Kidney tubule cell (primary cell): Measurements from ENCODE around the gene NYNRIN.

Experiments
- DNase-seq: peaks from one replicate; pipeline ENCODE4 v3.0.0-alpha.2; 2018; ENCODE audit warnings: low spot score

Gene NYNRIN

DNA sequence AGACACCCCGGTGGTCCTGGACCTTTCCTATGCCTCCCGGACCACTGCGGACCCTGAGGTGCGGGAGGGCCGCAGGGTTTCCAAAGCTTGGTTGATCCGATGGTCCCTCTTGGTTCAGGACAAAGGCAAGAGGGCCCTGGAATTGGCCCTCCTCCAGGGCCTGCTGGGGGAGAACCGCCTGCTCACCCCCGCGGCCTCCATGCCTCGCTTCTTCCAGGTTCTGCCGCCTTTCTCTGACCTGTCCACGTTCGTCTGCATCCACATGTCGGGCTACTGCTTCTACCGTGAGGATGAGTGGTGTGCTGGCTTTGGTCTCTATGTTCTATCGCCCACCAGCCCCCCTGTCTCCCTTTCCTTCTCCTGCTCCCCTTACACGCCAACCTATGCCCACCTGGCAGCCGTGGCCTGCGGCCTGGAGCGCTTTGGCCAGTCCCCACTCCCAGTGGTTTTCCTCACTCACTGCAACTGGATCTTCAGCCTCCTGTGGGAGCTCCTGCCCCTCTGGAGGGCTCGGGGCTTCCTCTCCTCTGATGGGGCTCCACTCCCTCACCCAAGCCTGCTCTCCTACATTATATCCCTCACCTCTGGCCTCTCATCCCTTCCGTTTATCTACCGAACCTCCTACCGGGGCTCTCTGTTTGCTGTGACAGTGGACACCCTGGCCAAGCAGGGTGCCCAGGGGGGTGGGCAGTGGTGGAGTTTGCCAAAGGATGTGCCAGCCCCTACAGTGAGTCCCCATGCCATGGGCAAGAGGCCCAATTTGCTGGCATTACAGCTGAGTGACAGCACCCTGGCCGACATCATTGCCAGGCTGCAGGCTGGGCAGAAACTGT lies 16.8 kb downstream of the NYNRIN start:
- no peak for DNase-seq

DNA sequence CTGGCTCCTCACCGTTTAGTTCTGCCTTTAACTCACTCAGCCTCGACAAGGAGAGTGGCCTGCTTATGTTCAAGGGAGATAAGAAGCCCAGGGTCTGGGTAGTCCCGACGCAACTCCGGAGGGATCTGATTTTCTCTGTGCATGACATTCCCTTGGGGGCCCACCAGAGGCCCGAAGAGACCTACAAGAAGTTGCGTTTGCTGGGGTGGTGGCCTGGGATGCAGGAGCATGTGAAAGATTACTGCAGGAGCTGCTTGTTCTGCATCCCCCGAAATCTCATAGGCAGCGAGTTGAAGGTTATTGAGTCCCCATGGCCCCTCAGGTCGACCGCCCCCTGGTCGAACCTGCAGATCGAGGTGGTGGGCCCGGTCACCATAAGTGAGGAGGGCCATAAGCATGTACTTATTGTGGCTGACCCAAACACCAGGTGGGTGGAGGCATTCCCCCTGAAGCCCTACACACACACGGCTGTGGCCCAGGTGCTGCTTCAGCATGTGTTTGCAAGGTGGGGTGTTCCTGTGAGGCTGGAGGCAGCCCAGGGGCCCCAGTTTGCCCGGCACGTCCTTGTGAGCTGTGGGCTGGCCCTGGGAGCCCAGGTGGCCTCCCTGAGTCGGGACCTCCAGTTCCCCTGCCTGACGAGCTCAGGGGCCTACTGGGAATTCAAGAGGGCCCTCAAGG lies 17.6 kb downstream of the NYNRIN start:
- no peak for DNase-seq

DNA sequence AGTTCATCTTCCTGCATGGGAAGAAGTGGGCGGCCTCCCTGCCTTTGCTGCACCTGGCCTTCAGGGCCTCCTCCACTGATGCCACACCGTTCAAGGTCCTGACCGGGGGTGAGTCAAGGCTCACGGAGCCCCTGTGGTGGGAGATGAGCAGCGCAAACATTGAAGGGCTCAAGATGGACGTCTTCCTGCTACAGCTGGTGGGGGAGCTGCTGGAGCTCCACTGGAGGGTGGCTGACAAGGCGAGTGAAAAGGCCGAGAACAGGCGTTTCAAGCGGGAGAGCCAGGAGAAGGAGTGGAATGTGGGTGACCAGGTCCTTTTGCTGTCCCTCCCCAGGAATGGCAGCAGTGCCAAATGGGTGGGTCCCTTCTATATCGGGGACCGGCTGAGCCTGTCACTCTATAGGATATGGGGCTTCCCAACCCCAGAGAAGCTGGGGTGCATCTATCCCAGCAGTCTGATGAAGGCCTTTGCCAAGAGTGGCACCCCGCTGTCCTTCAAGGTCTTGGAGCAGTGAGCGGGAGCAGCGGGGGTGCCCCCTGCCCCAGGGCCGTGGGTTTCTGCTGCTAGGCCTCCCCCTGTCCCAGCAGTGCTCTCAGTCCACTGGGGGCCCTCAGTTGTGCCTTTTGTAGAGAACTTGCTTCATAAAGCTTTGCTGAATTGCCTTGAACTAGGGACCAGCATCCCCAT lies 18.3 kb downstream of the NYNRIN start:
- no peak for DNase-seq

DNA sequence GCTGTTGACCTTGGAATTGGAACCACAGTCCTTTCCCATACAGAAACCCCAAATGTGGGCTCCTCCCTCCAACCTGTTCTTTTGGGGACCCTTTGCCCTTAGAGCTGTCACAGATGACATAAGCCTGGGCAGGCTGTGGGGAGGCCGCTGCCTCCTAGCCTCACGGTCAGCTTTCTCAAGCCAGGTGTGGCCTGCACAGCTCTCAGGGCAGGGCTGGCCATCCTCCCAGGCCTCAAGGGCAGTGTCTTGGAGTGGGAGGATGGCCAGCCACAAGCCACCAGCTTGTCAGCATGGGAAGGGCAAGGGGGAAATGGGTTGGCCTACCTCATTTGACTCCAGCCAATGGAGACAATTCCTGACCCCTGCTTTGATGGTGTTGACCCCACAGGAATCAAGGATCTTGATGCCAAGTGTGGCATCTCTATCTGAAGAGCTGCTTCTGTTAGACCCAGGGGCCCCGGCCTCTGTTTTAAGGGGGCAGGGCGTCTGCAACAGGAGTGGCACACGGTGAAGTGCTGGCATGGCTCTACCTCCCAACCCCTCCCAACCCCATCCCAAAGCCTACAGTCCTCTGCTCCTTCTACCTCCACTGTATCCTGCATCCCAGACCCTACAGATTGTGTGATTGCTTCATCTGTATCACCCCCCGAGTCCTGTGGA lies 19.2 kb downstream of the NYNRIN start:
- no peak for DNase-seq

DNA sequence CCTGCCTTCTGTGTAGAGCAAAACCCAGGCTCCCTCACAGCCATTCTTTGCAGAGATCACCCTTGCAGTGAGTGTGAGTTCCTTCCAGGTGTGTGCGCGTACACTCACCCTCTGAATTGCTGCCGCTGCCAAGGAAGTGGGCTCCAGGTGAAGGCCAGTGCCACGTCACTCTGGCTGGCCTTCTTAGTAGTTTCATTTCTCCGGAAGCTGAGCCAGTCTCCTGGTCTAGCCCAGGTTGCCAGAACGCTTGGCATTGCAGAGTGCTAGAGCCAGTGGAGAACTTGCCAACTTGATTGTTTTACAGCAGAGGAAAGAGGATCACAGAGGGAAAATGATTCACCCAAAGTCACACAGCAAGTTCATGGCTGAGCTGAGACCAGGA lies 19.7 kb downstream of the NYNRIN start:
- peak; percentile 75 for DNase-seq

DNA sequence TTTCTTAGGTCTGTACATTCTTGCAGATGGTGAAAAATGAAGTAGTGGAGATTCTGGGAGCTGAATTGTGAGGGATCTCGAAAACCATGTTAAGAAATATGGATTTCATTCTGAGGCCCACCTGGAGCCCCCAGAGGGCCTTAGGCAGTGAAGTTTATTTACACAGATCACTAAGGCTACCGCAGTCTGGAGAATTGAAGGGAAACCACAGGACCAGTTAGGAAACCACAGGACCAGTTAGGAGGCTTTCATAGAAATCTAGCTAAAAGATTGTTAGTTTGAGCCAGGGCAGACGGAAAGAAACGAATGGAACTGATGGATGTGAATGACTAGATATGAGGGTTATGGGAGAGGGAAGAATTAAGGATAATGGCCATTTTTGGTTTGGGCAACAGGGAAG lies 23.5 kb downstream of the NYNRIN start:
- DNase-seq = no peak

DNA sequence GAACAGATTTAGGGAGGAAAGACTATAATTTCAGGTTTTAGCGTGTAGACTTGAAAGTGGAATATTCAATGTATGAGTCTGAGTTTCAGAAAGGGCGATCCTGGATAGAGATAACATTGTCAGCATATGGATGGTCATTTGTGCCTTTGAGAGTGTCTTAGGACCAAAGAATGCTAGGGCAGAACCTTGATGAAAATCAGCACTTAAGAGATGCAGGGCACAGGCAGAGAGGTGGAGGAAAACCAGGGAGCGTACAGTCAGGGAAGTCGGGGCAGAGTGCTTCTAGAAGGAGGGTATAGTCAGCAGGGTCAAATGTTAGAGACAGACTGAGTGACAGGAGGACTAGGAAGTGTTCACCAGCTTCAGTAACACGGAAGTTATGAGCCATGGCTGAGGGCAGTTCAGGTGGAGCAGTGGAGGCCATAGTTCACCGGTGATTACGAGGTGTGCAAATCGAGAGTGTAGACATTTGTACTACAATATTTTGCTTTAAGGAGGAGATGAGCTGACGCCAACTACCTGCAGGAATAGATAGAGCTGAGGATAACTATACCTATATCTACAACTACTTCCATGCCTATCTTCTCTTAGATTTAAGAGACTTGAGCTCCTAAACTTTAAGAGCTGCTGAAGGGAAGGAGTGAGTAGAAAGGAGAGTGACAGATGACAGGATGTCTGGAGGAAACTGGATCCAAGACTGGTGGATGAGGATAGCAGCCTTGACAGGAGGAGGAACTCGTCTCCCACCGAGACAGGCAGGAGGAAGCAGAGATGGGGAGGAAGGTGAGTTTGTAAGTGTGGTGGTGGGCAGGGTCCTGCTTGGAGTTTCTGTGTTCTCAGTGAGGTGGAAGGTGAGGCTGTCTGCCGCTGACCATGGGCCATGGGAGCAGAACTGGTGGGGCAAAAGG lies 24.1 kb downstream of the NYNRIN start:
- no peak for DNase-seq

DNA sequence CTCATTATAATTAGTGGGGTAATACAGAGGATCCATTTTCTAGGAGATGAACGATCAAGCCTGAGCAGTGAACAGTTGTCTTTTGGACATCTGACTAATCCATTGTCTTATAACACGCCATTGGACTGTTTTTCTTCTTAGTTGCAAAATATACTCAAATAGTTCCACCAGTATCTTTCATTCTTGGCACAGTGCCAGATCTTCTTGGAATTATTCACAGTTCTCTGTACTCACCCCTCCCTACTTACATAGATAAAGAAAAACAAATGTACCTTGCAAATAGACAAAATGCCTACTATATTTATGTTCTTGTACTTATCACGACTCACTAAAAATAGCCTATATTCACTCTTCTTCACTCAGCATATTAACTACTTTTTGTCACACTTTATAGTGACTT lies 26.9 kb downstream of the NYNRIN start:
- DNase-seq = peak; percentile 67

DNA sequence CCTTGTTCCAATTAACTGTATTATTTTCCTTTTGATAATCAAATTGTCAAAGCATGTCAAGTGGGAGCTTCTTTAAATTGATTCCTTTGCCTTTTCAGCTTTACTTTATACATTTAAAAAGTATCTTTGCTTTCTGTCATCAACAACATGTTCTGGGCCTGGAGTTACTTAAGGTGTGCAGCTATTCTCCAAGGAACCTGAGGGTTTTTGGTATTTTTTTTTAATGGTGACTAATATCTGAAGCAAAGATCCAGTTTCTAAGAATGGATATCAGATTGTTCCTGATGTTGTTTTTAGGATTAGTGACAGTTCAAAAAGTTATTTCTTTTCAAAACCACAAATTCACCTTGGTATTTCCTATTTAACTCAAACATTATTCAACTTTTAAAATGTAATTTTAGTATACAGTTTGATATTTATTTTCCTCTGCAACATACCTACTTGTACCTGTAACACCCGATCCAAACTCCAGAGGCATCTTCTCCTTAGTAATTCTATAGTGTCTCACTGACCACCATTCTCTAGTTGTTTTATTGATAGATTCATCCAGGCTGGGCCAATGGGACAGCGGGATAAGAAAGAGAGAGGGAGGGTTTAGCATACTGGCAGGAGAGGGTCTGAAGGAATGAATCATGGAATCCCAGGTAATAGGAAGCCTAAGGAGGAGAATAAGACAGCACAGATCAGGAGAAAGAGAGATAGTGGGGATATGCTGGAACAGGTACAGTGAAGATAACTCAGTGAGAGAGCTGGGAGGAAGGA lies 27.5 kb downstream of the NYNRIN start:
- DNase-seq = no peak

DNA sequence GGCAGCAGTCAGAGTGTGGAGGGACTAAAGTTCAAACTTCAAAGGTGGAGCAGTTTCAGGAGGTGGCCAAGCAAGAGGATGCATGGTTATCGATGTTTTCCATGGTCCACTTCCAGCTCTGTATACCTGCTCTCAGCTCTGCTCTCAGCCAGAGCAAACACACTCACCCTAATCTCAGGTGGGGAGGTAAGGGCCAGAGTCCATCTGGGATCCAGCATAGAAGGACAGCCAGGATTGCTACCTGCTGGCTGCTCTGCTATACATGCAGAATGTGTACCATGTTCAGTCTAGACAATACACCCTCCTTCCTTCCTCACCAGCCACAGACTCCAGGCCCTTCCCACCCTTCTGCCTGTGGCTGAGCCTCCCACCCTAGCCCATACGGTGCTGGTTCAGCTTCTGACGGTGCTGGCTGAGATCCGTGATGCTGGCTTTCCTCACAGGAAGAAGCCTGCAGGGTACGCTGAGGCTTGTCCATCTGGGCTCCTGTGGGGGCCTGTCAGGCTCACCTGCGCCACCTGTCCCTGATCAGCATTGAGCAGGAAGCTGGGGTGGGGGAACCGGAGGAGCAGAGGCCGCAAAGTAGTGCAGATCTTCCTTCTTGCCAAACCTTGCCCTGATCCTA lies 28.2 kb downstream of the NYNRIN start:
- no peak for DNase-seq

DNA sequence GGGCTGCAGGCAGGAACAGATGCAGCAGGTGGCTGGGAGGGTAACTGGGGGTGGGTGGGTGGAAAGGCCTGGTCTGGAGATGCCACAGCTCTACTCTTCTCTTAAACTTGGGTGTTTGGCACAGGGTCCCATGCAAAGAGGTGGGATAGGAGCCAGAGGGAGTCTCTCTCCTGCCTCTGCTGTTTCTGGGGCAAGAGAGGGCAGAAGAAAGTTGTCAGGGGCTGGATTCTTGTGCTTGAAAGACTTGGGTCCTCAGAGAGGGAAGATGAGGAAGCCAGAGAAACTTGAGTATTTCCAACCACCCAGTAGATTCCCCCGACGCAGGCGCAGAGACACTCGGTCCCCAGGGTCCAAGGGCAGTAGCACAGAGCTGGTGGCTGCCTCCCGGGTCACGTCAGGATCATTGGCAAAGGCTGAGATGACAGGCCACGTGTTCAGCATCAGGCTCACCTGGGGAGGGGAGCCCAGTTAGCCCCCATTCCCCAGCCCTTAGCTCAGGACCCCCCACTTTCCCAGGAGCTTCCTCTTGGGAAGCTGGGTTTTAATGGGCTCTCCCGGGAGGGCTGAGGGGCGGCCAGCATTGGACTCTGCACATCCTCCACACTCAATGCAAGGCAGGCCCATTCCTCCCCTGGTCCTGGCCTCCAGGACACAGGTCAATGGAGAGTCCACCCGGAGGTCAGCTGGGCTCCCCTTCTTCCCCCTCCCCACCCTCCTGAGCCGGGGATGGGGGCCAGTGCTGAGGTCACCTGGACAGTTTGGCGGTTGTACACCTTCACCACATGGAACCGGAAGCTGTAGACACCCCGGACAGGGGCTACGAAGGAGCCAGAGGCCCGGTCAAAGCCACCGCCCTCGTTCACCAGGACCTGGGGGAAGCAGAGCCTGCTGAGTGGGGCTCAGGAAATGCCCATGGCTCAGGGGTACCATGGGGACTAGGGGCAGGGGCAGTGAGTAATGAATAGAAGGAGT lies 29.0 kb downstream of the NYNRIN start:
- DNase-seq = no peak

DNA sequence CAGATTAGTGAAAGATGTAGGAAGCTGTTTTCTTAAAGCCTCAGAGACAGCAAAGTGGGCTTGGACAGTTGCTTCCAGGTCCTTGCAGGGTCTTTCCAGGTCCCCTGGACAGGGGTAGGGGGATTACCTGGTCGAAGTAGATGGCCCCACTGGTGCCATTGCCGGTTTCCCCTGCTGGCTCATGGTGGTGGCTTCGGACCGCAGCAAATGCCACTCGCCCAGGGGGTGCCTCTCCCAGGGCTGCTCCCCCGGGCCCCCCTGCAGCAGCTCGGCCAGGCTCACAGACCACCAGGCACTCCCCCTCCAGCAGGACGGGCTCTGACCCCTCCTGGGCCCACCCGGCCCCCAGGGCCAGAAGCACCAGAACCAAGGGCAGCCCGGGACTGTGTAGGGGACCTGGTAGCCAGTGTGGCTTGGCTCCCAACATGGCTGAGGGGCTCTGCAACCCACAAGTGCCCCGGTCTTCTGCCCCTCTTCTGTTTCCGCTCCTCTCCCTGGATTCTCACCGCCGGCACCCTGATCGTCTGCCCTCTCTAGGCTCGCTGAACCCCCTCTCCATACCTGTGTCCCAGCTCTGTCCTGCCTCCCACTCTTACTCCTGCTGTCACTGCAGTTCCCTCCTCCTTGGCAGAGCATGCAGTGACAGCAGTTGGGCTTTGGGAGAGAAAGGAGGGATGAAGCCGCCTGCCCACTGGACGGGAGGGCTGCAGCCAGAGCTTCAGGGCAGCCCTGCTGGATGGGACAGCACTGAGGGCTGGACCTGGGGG lies 30.0 kb downstream of the NYNRIN start:
- no peak for DNase-seq

DNA sequence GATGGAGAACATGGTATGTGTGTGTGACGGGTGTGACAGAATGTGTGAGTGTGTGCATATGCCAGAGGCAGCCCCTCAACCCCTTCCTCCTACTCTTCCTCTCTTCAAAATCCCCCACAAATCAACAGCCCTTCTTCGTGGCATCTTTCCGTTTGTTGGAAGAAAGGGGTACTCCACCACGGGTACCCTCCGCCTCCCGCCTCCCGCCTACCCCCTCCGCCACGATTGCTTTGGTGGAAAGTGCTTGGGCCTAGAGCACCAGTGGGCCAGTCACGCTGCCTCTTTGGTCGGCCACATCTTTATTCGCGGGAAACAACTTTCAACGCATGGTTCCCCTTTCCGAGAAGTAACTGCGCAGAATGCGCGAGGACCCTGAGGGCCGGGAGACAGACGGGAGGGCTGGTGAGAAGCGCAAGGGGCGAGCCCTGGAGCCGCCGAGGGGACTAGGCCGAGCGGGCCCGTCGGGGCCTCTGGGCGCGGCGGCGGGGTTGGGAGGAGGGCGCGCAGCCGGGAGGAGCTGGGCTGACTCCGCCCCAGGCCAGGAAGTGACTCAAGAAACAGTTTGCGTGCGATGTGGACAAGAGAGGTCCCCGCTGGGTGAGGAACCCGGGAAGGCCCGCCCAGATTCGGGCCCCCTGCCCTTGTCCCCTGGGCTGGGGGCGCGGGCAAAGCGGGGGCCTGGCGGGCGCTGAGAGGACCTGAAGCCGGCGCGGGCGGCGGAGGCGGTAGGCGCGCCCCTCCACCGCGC lies 30.8 kb downstream of the NYNRIN start, which contains the start of the genes CBLN3 and KHNYN:
TSS of gene CBLN3 (minus strand) at position 274 of the 748 bp plus-strand sequence. CDS start 614 bp downstream, outside the sequence.
TSS of gene KHNYN (plus strand) at position 560 of the 748 bp plus-strand sequence. CDS start 777 bp downstream, outside the sequence.
- peak; percentile 92 for DNase-seq

DNA sequence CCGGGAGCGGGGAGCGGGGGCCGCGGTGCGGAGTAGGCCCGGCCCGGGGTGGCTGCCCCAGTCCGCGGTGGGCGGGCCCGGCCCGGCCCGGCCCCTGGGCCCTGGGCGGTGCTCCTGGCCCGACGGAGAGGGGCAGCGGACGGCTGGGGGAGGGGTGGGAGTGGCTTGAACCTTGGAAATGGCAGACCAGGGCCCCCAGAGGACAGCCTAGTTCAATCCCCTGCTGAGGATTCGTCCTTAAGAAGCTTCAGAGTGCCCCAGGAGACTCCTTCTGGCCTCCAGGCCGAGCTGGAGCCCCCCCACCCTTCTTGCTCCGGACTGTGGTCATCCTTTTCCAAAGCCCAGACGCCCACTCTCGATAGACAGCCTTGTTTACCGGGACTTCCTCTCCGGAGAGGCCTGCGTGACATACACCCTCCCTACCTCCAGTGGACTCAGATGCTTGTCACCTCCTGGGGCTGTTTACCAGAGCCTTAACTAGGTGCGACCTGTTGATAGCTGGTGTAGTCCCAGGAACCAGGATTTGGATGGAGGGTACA lies 31.4 kb downstream of the NYNRIN start:
- peak; percentile 79 for DNase-seq

DNA sequence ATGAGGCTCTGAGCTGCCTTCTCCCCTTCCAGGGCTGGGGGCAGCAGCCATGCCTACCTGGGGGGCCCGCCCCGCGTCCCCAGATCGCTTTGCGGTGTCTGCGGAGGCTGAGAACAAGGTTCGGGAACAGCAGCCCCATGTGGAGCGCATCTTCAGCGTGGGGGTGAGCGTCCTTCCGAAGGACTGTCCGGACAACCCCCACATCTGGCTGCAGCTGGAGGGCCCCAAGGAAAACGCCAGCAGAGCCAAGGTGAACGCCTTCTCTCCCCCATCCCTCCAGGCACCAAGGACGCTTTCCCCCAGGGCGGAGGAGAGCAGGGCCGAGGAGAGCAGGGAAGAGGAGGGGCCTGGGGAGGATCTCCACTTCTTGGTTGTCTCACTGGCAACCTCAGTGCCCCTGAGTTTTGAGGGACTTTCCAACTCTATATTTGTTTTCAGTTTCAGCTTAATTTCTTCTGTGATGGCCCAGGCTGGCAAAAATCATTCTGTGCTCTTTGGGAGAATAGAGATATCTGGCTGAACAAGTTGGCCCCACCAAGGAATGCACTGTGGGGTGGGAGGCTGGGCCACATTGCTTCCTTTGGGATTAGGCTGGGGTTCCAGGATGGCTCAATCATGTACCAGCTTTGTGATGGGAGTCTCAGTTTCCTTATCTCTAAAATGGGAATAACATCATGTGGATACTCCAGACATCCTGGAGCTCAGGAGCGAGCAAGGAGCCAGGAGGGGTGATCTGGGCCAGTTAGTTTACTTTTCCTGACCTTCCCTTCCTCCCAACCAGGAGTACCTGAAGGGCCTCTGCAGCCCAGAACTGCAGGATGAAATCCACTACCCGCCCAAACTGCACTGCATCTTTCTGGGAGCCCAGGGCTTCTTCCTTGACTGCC lies 32.1 kb downstream of the NYNRIN start:
- peak; percentile 60 for DNase-seq
